VCaP (cell line): ENCODE data around the gene ZNRF4.

ENCODE experiments used
- H3K27ac ChIP-seq: fragments of 450-650 bp; 2 replicates; pipeline ENCODE4 v1.5.1; 2017
- CTCF ChIP-seq: fragments of 450-650 bp; conservative IDR thresholded peaks from 2 replicates; pipeline ENCODE4 v1.5.1; 2017; ENCODE audit warnings: mild to moderate bottlenecking, moderate library complexity

ZNRF4 gene

GRCh38 chr19:5487222-5487621 is 32.0 kb downstream of the ZNRF4 start:
- no peak overlapping the region for H3K27ac ChIP-seq
- no peak for TF ChIP-seq CTCF

GRCh38 chr19:5489551-5489950 is 34.3 kb downstream of the ZNRF4 start:
- H3K27ac ChIP-seq: no peak overlapping the region
- no peak for TF ChIP-seq CTCF

GRCh38 chr19:5491565-5491964 is 36.3 kb downstream of the ZNRF4 start:
- no peak overlapping the region for H3K27ac ChIP-seq
- TF ChIP-seq CTCF: no peak

- TF ChIP-seq CTCF: no peak
- H3K27ac ChIP-seq: no peak overlapping the region
Measured at GRCh38 chr19:5492281-5492634, 37.0 kb downstream of the ZNRF4 start.

DNA sequence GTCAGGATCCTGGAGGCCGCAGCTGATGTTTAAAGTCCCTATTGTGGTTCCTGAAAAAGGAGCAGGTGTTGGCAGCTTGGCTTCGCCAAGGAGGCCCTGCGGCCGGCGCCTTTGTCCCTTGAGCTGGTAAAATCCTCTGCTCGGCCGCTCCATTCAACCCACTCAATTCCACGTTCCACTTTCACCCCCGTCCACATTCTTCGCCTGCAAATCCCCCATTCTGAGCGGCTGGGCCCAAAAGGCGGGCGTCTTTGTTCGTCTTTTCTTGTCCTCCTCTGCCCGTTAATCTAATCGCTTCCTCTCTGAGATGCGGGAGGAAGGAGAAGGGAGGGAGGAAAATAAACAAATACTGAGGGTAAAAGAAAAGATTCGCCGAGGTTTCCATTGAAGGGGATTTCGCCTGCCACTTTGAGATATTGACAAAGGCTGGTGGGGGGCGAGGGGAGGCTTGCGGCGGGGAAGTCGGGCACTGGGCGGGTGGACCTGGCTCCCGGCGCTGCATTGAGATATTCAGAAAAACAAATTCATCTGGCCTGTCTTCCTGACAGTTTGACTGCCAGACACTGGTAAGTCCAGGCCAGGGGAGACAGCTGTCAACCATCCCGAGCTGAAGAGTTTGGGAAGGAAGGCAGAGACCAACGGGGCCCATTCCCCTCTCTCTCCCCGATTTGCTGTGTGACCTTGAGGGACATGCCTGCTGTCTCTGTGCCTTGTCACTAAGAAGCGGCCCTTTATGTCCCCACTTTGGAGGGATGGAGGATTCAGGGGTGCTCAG is 37.6 kb downstream of the ZNRF4 start:
- TF ChIP-seq CTCF: no peak
- no peak overlapping the region for H3K27ac ChIP-seq

GRCh38 chr19:5494773-5495172 is 39.6 kb downstream of the ZNRF4 start:
- no peak for TF ChIP-seq CTCF
- H3K27ac ChIP-seq: no peak overlapping the region

DNA sequence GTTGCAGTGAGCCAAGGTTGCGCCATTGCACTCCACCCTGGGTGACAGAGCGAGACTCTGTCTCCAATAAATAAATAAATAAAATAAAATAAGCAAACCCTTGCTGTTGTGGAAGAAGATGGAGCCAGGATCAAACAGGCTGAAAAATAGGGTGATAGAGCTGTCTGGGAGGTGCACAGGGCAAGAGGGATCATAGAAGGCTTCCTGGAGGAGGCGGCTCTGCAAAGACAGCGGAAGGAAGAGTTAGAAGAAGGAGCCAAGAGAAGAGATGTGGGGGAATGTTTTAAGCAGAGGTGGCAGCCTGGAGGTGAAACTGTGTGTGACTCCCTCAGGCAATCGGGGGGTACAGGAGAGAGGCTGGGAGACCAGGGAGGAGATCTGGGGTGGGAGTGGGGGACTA is 40.6 kb downstream of the ZNRF4 start:
- no peak for TF ChIP-seq CTCF
- H3K27ac ChIP-seq: no peak overlapping the region
